Esophagus muscularis mucosa (tissue), 3 donors: ENCODE results near the gene GLI3.

Experiments
- CTCF ChIP-seq, 3 experiments: fragments of 200-600 bp in 2 of 3; fragments of 450-650 bp in 1 of 3; sonication (generic) in 2 of 3; IDR thresholded peaks; one replicate each; pipeline ENCODE4 v1.5.1; 2017 to 2019; ENCODE audit warnings: antibody characterized with exemption in 3 of 3, mild to moderate bottlenecking in 2 of 3, moderate library complexity in 1 of 3
- POLR2A ChIP-seq: fragments of 450-650 bp; IDR thresholded peaks from one replicate; pipeline ENCODE4 v1.6.1; 2017; ENCODE audit warnings: antibody characterized with exemption, moderate library complexity, mild to moderate bottlenecking, low read depth
- POLR2AphosphoS5 ChIP-seq, 2 donors: sonication (generic); formaldehyde crosslinking; IDR thresholded peaks; one replicate each; pipeline ENCODE4 v1.6.1; 2017; ENCODE audit warnings: antibody characterized with exemption in 2 of 2

DNA sequence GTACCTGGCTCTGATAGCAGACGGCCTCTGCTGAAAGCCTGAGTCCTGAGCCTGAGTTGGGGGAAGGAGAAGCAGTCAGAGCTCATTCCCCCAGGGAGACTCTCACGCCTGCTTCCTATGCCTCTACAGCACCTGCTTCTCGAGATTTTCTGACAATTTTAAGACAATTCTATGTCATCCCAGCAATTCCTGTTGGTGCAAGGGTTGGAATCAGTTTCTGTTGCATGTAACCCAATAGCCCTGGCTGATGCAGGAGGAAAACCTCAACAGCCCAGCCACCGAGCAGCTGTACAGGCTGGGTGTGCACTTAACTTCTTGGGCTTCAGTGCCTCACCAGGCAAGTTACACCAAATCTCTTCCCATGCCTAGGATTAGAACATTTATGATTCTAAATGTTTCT, 134.7 kb downstream of the GLI3 start:
- no peak for TF ChIP-seq POLR2A
- no peak for TF ChIP-seq CTCF (IDR thresholded peaks at IDR 0.05)
- TF ChIP-seq POLR2AphosphoS5 (IDR thresholded peaks at IDR 0.05): no peak
